A673 (cell line): ENCODE results near the gene HOOK2. TPM values are rescaled to one million over a fixed set of nuclear protein-coding genes. Genes with fewer than 3 reads are reported as not detected.

Experiments used
- BruUV-seq: library from RNA; stranded (reverse); fragments of 400-500 nt; replicated peaks from 2 replicates; lab custom pipeline; 2021; lab: Mats Ljungman, UMichigan
- CTCF ChIA-PET: fragments of 300-600 bp; sonication (Branson Sonifier 250); formaldehyde crosslinking; loops from one replicate; lab custom pipeline; 2022; ENCODE audit warnings: antibody characterized with exemption; lab: Charles Lee
- POLR2A ChIA-PET: fragments of 300-600 bp; sonication (Branson Sonifier 250); formaldehyde crosslinking; loops from one replicate; lab custom pipeline; 2022; ENCODE audit warnings: antibody characterized with exemption; ENCODE audit not compliant: low non-redundant PET; lab: Charles Lee
- DNase-seq: peaks from one replicate; pipeline ENCODE4 v3.0.0-alpha.2; 2015; ENCODE audit warnings: low spot score
- H3K27ac ChIP-seq: fragments of 200-600 bp; sonication (generic); 2 replicates; pipeline ENCODE4 v1.5.1; 2016; ENCODE audit warnings: mixed run types, low read depth, mild to moderate bottlenecking, mixed read lengths, antibody characterized with exemption, low read length; ENCODE audit not compliant: poor library complexity, severe bottlenecking
- H3K27me3 ChIP-seq: fragments of 200-600 bp; sonication (generic); replicated peaks from 2 replicates; pipeline ENCODE4 v1.6.1; 2017; ENCODE audit warnings: mixed run types, low read depth, mild to moderate bottlenecking, mixed read lengths, antibody characterized with exemption, low read length; ENCODE audit not compliant: insufficient read depth, poor library complexity
- H3K36me3 ChIP-seq: fragments of 200-600 bp; sonication (generic); 2 replicates; pipeline ENCODE4 v1.6.1; 2016; ENCODE audit warnings: mixed run types, mild to moderate bottlenecking, mixed read lengths, antibody characterized with exemption, low read length; ENCODE audit not compliant: insufficient read depth, poor library complexity, severe bottlenecking
- H3K4me1 ChIP-seq: fragments of 200-600 bp; sonication (generic); 2 replicates; pipeline ENCODE4 v1.6.1; 2017; ENCODE audit warnings: mixed run types, mild to moderate bottlenecking, mixed read lengths, antibody characterized with exemption, low read length; ENCODE audit not compliant: insufficient read depth, poor library complexity, severe bottlenecking
- H3K4me3 ChIP-seq: fragments of 200-600 bp; sonication (generic); 2 replicates; pipeline ENCODE4 v1.5.1; 2016; ENCODE audit warnings: low read depth, mixed run types, mild to moderate bottlenecking, mixed read lengths, low read length; ENCODE audit not compliant: poor library complexity, severe bottlenecking
- H3K9me3 ChIP-seq: fragments of 200-600 bp; sonication (generic); 2 replicates; pipeline ENCODE4 v1.6.1; 2016; ENCODE audit warnings: mixed run types, low read depth, mild to moderate bottlenecking, mixed read lengths, antibody characterized with exemption, low read length; ENCODE audit not compliant: poor library complexity, severe bottlenecking
- CTCF ChIP-seq: fragments of 300-800, 200-600 bp; sonication (generic); conservative IDR thresholded peaks from 2 replicates; pipeline ENCODE4 v1.5.1; 2017; ENCODE audit warnings: low read depth, mild to moderate bottlenecking, antibody characterized with exemption, low read length, moderate library complexity, mixed read lengths
- EZH2 ChIP-seq: fragments of 200-600 bp; sonication (generic); IDR thresholded peaks from 2 replicates; pipeline ENCODE4 v1.6.1; 2017; ENCODE audit warnings: borderline replicate concordance, low read depth, mild to moderate bottlenecking, mixed read lengths, antibody characterized with exemption, low read length; ENCODE audit not compliant: poor library complexity, severe bottlenecking
- intact Hi-C: fragments of 100-400 bp; cut with micrococcal nuclease; formaldehyde crosslinking; loops from one replicate; pipeline ENCODE4 v1.10.0; 2022; ENCODE audit not compliant: unreplicated experiment
- total RNA-seq: library from RNA; stranded (reverse); gene quantifications from 2 replicates; pipeline ENCODE4 v1.2.3, GENCODE V29; 2021

Gene HOOK2
- total RNA-seq, 1 experiment from 2014 or later: 25.8 TPM

DNA sequence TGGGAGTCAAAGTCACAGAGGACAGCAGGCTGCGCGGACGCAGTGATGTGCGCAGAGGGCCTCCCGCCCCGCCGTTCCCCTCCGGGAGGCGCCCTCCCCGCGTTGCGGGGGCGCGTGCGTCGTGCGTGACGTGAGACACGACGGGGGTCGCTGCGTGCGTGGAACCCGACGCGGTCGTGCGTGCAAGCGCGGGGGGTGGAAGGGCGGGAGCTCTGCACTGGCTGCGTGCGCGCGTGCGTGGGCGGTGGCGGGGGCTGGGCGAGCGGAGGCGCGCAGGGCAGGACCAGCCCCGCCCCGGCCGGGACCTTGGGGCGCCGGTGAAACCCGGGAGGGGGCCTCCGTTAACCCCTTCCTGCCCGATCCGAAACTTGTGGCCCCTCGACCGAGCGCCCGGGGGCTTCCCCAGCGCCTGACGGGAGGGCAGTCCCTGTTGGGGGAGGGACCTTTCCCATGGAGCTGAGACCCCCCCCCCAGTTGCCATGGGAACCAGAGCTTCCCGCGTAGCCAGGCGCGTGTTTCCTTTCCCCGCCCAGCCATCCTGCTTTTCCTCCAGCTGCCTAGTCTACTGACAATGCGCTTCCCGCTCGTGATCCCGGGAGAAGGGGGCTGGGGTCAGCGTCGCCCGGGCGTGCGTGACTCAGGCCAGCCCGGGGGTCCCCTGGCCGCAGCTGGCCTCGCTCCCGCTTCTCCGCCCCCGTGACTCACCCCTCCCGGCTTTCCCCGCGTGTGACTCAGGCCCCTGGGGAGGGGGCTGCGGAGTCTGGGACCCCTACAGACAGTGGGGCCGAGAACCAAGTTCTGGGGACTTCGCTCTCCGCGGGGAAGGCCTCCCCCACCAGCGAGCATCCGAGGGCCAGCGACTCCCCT is 7.3 kb upstream of the HOOK2 start:
- Histone ChIP-seq H3K4me3 (peak overlapping the region; percentile 57), H3K27ac (peak overlapping the region; percentile 96), H3K27me3 (no peaks in the 10 kb centered on the region), H3K4me1 (peaks cover 49% of the 10 kb centered on the region), H3K9me3 (no peaks in the 10 kb centered on the region), H3K36me3 (no peaks in the 10 kb centered on the region)
- intact Hi-C loops: no loop called here
- BruUV-seq: no TSS peak
- TF ChIP-seq CTCF (0 out of 2 replicates have a peak, but pooled peaks have one; percentile 33), EZH2 (no peak)
- ChIA-PET CTCF (interaction anchor here (0.5 to 1.0 kb wide), 4 partner anchors 15 to 64 kb away, joined by 3 to 5 read pairs (median 4); no protein-coding TSS in a partner anchor), POLR2A (no interaction called here)
- DNase-seq: peak; percentile 86

DNA sequence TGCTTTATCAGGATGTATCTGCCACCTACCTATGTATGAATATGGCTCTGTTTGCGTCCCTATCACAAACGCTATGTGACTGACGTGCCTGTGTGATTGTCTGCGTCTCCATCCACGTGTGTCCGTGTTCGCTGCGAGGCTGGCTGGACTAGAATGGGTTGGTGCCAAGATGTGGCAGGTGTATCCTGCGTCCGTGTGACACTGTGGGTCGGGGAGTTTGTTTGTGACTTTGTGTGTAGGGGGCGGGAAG is 6.7 kb upstream of the HOOK2 start:
- Histone ChIP-seq H3K27ac (peak overlapping the region; percentile 96), H3K4me1 (peaks cover 49% of the 10 kb centered on the region), H3K27me3 (no peaks in the 10 kb centered on the region), H3K9me3 (no peaks in the 10 kb centered on the region), H3K4me3 (peak overlapping the region; percentile 57), H3K36me3 (no peaks in the 10 kb centered on the region)
- ChIA-PET CTCF (interaction anchor here (0.6 to 1.0 kb wide), 3 partner anchors 15 to 22 kb away, joined by 3 to 5 read pairs (median 3); no protein-coding TSS in a partner anchor), POLR2A (no interaction called here)
- intact Hi-C loops: no loop called here
- TF ChIP-seq EZH2 (no peak), CTCF (no peak)
- DNase-seq: no peak
- no TSS peak for BruUV-seq

GRCh38 chr19:12779162-12779993 is 4.0 kb upstream of the HOOK2 start:
- H3K4me3 ChIP-seq: peak overlapping the region; percentile 48
- DNase-seq: peak; percentile 66
- intact Hi-C loops: no loop called here
- TF ChIP-seq CTCF (no peak), EZH2 (no peak)
- H3K9me3 ChIP-seq: no peaks in the 10 kb centered on the region
- peak overlapping the region; percentile 73 for H3K27ac ChIP-seq
- no TSS peak for BruUV-seq
- no peaks in the 10 kb centered on the region for H3K27me3 ChIP-seq
- H3K4me1 ChIP-seq: peaks cover 42% of the 10 kb centered on the region
- H3K36me3 ChIP-seq: no peaks in the 10 kb centered on the region
- ChIA-PET POLR2A (interaction anchor here (1.0 kb wide), 1 partner anchor 13 kb away, joined by 4 read pairs; no protein-coding TSS in a partner anchor), CTCF (interaction anchor here (0.8 to 2.1 kb wide), 3 partner anchors 13 to 17 kb away, joined by 3 to 14 read pairs (median 3); no protein-coding TSS in a partner anchor)
